ENCODE measurements around the gene PRPF31.

GRCh38 chr19:54099190-54099902 lies 16.2 kb upstream of the PRPF31 start:
- TF ChIP-seq SRF (CRISPR knock-in tag; IDR thresholded peaks at IDR 0.05) (no peak), HDGF (IDR thresholded peaks at IDR 0.05) (no peak), ADNP (tag; IDR thresholded peaks at IDR 0.05) (no peak), KDM4B (IDR thresholded peaks at IDR 0.05; ENCODE audit: borderline replicate concordance in 2 of 2, low read depth in 1 of 2) (no peak), CTCF (IDR thresholded peaks at IDR 0.05 in 2 of 3, conservative IDR thresholded peaks at IDR 0.05 in 1 of 3; ENCODE audit: insufficient read depth in 2 of 3, low read depth in 1 of 3, low read length in 3 of 3) (no peak), POLR2G (IDR thresholded peaks at IDR 0.05; ENCODE audit: low read depth, low read length) (no peak), BHLHE40 (IDR thresholded peaks at IDR 0.05; ENCODE audit: low read length) (no peak), POLR2A (conservative IDR thresholded peaks at IDR 0.05) (no peak), ZNF785 (CRISPR knock-in tag; IDR thresholded peaks at IDR 0.05) (no peak), USF1 (CRISPR knock-in tag; IDR thresholded peaks at IDR 0.05) (no peak), ATF4 (CRISPR knock-in tag; IDR thresholded peaks at IDR 0.05) (no peak), ATF2 (CRISPR knock-in tag; IDR thresholded peaks at IDR 0.05) (no peak), FOXA1 (IDR thresholded peaks at IDR 0.05; ENCODE audit: borderline replicate concordance) (no peak)
